HG02840 (cell line): Measurements from ENCODE around the gene NWD2.
"Not testable (repeated sequence)": the region's sequence is repeated elsewhere in the genome, so short reads cannot be mapped to it uniquely, and the experiment has no call there.

Experiments
- ATAC-seq: cut with Tn5 transposase; IDR thresholded peaks from one replicate; pipeline ENCODE4 v1.9.1; 2021; ENCODE audit warnings: mild to moderate bottlenecking, moderate library complexity, moderate number of reproducible peaks; ENCODE audit not compliant: unreplicated experiment, low FRiP score

The NWD2 gene

DNA sequence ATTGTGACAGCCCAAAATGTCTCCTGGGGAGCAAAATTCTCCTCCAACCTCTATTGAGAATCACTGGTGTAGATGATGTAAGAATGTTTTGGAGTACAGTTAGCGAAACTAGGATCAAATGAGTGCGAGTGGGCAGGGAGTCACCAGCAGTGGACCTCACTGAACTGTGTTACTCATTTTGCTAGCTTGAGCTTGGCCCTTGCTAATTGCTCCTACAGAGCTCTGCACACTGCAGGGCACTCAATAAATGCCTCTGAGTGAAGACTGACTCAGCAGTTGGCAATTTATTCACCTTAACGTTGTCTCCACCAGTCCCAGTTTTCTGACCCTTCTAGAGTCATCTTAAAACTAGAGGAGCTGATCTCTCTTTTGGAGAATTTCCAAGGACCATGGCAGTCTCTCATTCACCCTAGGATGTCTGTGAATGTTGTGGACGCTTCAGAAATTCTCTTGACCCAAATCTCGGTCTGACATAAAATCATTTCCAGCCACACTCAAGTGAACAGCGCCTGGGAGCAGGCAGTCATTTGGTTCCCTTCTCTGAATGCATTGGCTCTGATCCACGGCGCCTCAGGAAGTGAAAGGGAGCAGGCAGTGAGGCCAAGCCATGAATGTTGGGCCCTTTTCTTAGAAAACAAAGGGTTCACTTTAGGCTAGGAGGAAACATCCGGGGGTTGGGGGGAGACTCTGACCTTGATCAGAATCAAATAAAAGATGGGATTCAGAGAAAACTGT is 148.1 kb downstream of the NWD2 start:
- ATAC-seq: no peak

DNA sequence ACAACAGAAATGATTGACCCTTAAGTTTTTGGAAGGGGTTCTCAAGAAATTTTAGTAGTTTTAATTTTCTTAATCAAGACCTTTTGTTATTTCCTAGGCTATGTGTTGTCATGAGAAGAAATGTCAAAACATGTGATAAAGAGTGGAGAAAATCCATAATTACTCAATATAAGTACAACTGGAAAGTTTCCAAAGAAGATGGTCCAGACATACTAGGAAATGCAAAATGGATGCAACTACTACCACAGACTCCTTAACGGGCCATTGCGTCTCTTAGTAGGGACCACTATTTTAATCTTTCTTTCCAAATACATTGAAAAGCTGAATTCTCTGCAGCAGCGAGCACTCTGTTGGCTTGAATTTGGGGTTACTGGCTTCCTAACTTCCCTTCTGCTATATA is 148.8 kb downstream of the NWD2 start:
- ATAC-seq: no peak

DNA sequence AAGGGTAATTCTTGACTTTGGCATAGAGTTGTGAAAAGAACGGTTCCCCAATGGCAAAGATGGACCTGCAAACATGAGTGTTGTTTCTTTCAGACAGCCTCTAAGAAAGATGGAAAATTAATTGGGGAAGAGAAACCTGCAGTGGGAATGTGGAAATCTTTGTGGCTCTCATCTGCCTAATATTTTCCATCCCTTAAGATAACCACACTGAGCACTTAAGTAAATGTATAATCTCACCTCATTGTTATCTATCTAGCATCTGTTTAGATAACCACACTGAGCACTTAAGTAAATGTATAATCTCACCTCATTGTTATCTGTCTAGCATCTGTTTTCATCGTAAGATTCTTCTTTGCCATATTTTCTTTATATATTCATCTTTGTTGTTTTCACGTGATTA is 149.3 kb downstream of the NWD2 start:
- no peak for ATAC-seq

DNA sequence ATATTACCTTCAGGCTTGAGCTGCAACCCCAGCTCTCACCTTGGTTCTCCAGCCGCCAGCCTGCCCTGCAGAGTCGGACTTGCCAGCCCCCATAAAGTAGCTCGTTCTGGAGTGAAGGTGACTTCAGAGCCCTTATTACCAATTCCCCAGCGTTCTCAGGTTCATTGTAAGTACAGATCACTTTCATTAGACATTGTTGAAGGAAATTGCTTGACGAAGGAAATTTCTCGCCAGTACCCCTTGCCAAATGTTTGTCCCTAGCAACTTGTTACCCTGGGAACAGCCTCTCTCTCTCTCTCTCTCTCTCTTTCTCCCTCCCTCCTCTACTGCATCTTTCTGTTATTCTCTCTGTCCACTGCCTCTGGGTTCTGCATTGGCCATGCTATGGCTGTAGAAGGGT is 153.0 kb downstream of the NWD2 start:
- ATAC-seq: no peak

- peak; percentile 86 for ATAC-seq
Observed at GRCh38 chr4:37400241-37400881, 155.8 kb downstream of the NWD2 start.

- ATAC-seq: not testable (repeated sequence)
Observed at GRCh38 chr4:37407938-37408826, 163.6 kb downstream of the NWD2 start.

DNA sequence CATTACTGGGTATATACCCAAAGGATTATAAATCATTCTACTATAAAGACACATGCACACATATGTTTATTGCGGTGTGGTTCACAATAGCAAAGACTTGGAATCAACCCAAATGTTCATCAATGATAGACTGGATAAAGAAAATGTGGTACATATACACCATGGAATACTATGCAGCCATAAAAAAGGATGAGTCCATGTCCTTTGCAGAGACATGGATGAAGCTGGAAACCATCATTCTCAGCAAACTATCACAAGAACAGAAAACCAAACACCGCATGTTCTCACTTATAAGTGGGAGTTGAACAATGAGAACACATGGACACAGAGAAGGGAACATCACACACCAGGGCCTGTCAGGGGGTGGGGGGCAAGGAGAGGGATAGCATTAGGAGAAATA is 169.1 kb downstream of the NWD2 start:
- not testable (repeated sequence) for ATAC-seq

DNA sequence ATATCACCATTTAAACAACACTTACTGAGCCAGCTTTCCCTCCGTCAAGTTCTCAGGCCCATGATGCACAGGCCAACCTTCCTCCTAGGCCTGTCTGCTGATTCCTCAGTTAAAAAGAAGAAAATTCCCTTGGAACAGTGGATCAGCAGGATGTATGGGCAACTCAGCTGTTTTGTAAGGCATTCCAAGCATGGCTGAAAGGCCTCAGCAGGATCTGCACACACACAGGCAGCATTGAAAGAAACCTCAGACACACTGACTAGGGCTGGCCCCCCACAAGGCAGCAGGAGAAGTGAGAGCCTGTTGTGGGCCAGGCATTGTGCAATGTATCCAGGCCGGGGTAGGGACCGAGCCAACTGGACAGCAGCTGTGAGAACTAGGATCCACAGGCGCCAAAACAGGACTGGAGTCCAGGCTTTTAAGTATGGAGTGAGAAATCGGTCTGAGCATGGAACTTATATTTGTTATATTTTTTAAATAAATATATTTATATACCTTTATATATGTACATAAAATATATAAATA is 171.4 kb downstream of the NWD2 start:
- no peak for ATAC-seq

DNA sequence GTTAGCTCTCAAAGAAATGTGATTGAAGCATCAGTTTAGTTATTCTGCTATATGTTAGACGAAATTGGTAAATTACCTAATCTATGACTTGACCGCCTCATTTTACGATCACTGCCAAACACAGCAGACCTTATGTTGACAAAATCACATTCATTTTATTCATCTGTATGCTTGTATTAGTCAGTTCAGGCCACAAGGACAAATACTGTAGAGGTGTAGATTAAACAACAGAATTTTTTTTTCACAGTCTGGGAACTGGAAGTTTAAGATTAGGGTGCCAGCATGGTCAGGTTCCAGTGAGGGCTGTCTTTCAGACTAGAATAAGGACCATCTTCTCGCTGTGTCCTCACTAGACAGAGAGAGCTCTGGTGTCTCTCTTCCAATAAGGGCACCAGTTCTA is 177.1 kb downstream of the NWD2 start:
- ATAC-seq: no peak

DNA sequence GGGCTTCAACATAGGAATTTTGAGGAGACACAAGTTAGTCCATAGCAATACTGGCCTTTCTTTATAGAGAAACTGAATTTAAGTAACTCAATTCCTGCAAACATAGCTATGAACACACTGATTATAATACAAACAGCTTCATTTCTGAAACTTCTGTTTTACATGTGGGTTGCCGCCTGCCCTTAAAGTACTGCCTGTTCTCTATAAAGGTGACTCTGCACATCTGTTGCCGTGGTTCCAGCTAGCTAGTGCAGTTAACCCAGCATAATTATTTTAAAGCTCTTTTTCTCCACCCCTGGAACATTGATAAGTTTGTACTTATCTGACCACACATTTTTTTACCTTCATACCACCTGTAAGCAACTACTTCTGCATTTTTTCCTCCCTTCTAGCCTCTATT is 177.6 kb downstream of the NWD2 start:
- no peak for ATAC-seq

DNA sequence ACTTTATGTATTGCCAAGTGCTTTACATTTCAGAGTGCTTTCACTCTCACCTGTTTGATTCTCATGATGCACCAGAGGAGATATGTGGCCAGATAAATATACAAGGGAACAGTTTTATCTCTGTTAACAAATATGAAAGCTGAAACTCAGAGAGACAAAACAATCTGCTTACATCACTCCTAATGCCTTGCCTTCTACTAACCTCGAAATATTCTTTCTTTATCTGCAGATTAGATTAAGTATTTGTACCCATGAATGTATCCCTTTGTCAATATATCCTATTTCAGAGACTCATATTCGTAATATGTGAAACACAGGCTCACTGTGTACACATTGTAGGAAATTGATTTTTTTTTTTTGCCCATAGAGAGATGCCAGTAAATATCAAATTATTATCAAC is 178.1 kb downstream of the NWD2 start:
- ATAC-seq: no peak

- no peak for ATAC-seq
Observed at GRCh38 chr4:37423310-37423709, 178.8 kb downstream of the NWD2 start.

GRCh38 chr4:37424753-37425152 is 180.2 kb downstream of the NWD2 start:
- no peak for ATAC-seq

DNA sequence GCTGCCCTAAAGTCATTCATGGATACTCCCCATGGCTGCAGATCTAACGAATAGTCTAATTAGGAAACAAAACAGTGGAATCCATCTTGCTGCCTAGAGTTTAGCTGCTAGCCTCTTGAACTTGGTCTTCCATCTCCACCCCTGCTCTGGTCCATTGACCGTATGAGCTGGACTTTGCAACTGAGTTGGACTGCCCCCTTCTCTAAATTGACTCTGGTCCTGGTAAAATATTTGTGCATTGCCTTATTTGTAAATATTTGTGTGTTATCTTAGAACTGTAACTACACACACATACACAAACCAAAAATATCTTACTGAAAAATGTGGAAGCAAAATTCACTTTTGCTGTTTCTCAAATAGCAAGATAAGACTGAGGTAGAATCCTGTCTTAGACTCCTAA is 181.3 kb downstream of the NWD2 start:
- no peak for ATAC-seq

- ATAC-seq: no peak
Observed at GRCh38 chr4:37427193-37427592, 182.7 kb downstream of the NWD2 start.

GRCh38 chr4:37429906-37430305 is 185.4 kb downstream of the NWD2 start:
- no peak for ATAC-seq

DNA sequence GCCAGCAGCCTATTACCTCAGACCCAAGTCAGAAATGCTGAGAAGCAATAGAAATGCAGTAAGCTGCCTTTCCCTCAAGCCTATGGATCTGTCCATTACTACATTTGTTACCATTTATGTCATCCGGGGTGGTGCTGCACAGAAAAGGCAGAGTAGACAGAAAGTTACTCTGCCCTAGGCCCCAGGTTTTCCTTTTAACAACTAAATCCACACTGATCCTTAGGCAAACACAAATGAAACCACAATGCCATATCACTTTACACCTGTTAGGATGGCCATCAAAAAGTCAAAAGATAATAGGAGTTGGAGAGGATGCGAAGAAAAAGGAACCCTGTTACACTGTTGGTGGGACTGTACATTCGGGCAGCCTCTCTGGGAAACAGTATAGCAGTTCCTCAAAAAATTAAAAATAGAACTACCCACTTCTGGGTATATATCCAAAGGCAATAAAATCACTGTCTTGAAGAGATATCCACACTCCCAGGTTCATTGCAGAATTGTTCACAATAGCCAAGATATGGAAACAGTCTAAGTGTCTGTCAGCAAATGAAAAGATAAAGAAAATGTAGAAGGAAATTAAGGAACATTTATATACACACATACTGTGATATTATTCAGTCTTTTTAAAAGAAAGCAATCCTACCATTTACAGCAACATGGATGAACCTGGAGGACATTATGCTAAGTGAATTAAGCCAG is 186.3 kb downstream of the NWD2 start:
- ATAC-seq: no peak

DNA sequence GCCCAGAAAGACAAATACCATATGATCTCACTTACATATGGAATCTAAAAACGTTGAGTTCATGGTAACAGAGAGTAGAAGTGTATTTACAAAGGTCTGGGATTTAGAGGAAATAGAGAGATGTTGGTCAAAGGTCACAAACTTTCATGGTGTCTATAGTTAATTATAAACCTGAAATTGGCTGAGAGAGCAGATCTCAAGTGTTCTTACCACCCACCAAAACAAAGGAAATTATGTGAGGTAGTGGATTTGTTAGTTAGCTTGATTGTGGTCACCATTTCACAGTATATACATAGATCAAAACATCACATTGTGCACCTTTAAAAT is 186.8 kb downstream of the NWD2 start:
- no peak for ATAC-seq

DNA sequence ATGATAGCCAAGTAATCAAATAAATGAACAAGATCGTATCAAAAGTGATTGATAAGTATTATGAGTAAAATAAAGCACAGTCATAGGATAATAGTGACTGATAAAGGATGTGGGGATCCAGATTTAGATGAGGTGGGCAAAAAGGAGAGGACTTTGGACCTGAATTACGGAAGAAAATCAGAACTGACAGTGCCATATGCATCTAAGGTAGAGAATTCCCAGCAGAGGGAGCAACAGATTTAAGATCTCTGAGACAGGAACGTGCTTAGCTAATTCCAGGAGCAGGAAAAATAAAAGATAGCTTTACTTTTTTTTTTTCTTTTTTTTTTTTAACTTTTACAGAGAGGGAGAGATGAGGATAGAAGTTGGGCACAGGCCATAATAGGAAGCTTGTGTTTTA is 189.9 kb downstream of the NWD2 start:
- no peak for ATAC-seq

GRCh38 chr4:37436546-37436945 is 192.0 kb downstream of the NWD2 start:
- no peak for ATAC-seq

GRCh38 chr4:37437163-37437562 is 192.6 kb downstream of the NWD2 start:
- no peak for ATAC-seq
